DOHH2 (cell line): ENCODE data around the gene PGBD4.

Source experiments
- H3F3A ChIP-seq: fragments of 200-600 bp; sonication (generic), shearing (Covaris generic); 2 replicates; pipeline ENCODE4 v1.6.0; 2016; ENCODE audit warnings: antibody characterized with exemption, mild to moderate bottlenecking; ENCODE audit not compliant: control insufficient read depth, insufficient read depth
- H3K27ac ChIP-seq: fragments of 200-600 bp; sonication (generic); 2 replicates; pipeline ENCODE4 v1.5.1; 2014; ENCODE audit warnings: low read depth, mild to moderate bottlenecking, low read length, moderate library complexity
- H3K27me3 ChIP-seq: fragments of 200-600 bp; sonication (generic); 2 replicates; pipeline ENCODE4 v1.6.1; 2014; ENCODE audit warnings: mild to moderate bottlenecking, low read length, mixed read lengths; ENCODE audit not compliant: control insufficient read depth
- H3K36me3 ChIP-seq: fragments of 200-600 bp; sonication (generic); 2 replicates; pipeline ENCODE4 v1.6.1; 2014; ENCODE audit warnings: mild to moderate bottlenecking, low read length, moderate library complexity, mixed read lengths; ENCODE audit not compliant: control insufficient read depth
- H3K4me1 ChIP-seq: fragments of 200-600 bp; sonication (generic); 2 replicates; pipeline ENCODE4 v1.6.1; 2014; ENCODE audit warnings: mild to moderate bottlenecking, low read length, mixed read lengths; ENCODE audit not compliant: control insufficient read depth
- H3K4me2 ChIP-seq: fragments of 200-600 bp; sonication (generic); 2 replicates; pipeline ENCODE4 v1.6.0; 2014; ENCODE audit warnings: mild to moderate bottlenecking, low read length, moderate library complexity
- H3K4me3 ChIP-seq: fragments of 200-600 bp; sonication (generic); 2 replicates; pipeline ENCODE4 v1.5.1; 2014; ENCODE audit warnings: mild to moderate bottlenecking, low read length, mixed read lengths
- H3K79me2 ChIP-seq: fragments of 200-600 bp; sonication (generic); 2 replicates; pipeline ENCODE4 v1.6.1; 2014; ENCODE audit warnings: mild to moderate bottlenecking, low read length, mixed read lengths; ENCODE audit not compliant: control insufficient read depth
- H3K9me2 ChIP-seq: fragments of 200-600 bp; sonication (generic); replicated peaks from 2 replicates; pipeline ENCODE4 v1.6.1; 2014; ENCODE audit warnings: mild to moderate bottlenecking, low read length, mixed read lengths; ENCODE audit not compliant: control insufficient read depth
- H3K9me3 ChIP-seq: fragments of 200-600 bp; sonication (generic); 2 replicates; pipeline ENCODE4 v1.6.1; 2014; ENCODE audit warnings: antibody characterized with exemption, low read length, mixed read lengths; ENCODE audit not compliant: control insufficient read depth, insufficient read depth
- H4K20me1 ChIP-seq: fragments of 200-600 bp; sonication (generic); 2 replicates; pipeline ENCODE4 v1.6.0; 2014; ENCODE audit warnings: low read depth, mild to moderate bottlenecking, antibody characterized with exemption, low read length, moderate library complexity; ENCODE audit not compliant: control insufficient read depth, insufficient read depth
- EZH2phosphoT487 ChIP-seq: fragments of 200-600 bp; sonication (generic); IDR thresholded peaks from 2 replicates; pipeline ENCODE4 v1.6.1; 2017; ENCODE audit warnings: borderline replicate concordance, mild to moderate bottlenecking, antibody characterized with exemption, low read length, moderate library complexity, mixed read lengths
- TF ChIP-seq, protein P1 (sequence below): fragments of 200-600 bp; sonication (generic); IDR thresholded peaks from one replicate; pipeline ENCODE4 v1.5.1; 2014; ENCODE audit warnings: antibody characterized with exemption, mild to moderate bottlenecking, low read depth, low read length; ENCODE audit not compliant: poor library complexity, severe bottlenecking

The PGBD4 gene

DNA sequence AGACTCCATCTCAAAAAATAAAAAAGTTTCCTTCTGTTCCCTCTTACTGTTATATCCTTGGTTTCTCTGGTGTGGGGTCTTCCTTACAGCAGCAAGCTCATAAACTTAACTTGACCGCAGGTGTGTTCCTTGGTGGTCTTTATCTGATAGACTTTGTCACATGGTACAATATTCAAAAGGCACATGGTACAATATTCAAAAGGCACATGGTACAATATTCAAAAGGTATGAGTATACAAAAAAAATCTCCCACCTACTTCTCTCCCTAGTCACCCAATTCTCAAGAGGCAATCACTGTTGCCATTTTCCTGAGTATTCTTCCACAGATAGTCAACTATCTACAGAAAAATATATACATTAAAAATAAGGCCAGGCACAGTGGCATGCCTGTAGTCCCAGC, 4.5 kb downstream of the PGBD4 start:
- Histone ChIP-seq H3K79me2 (peaks cover 23% of the 10 kb centered on the region), H3F3A (no peaks in the 10 kb centered on the region), H3K9me2 (no peaks in the 10 kb centered on the region), H3K36me3 (peaks cover 12% of the 10 kb centered on the region), H3K9me3 (no peaks in the 10 kb centered on the region), H4K20me1 (no peaks in the 10 kb centered on the region), H3K27me3 (no peaks in the 10 kb centered on the region), H3K4me2 (no peak overlapping the region), H3K4me3 (no peak overlapping the region), H3K4me1 (peaks cover 16% of the 10 kb centered on the region), H3K27ac (no peak overlapping the region)
- TF ChIP-seq EZH2phosphoT487: no peak
- TF ChIP-seq, protein P1, sequence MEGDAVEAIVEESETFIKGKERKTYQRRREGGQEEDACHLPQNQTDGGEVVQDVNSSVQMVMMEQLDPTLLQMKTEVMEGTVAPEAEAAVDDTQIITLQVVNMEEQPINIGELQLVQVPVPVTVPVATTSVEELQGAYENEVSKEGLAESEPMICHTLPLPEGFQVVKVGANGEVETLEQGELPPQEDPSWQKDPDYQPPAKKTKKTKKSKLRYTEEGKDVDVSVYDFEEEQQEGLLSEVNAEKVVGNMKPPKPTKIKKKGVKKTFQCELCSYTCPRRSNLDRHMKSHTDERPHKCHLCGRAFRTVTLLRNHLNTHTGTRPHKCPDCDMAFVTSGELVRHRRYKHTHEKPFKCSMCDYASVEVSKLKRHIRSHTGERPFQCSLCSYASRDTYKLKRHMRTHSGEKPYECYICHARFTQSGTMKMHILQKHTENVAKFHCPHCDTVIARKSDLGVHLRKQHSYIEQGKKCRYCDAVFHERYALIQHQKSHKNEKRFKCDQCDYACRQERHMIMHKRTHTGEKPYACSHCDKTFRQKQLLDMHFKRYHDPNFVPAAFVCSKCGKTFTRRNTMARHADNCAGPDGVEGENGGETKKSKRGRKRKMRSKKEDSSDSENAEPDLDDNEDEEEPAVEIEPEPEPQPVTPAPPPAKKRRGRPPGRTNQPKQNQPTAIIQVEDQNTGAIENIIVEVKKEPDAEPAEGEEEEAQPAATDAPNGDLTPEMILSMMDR: no peak

DNA sequence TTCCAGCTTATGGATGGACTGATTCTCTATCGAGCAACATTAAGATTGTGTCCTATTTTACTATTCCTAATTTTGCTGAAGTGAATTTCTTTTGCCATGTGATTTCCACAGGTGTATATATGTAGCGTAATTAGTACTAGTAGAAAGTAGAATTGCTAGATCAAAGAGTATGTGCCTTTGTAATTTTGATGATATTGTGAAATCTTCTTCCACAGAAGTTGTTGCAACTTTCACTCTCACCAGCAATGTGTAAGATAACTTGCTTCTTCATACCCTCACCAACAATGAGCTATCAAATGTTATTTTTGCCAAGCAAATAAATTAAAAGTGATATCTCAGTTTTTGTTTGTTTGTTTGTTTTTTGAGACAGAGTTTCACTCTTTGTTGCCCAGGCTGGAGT, 5.4 kb downstream of the PGBD4 start:
- H3K4me1 ChIP-seq: peaks cover 14% of the 10 kb centered on the region
- H3K9me3 ChIP-seq: no peaks in the 10 kb centered on the region
- no peaks in the 10 kb centered on the region for H4K20me1 ChIP-seq
- H3K36me3 ChIP-seq: peaks cover 10% of the 10 kb centered on the region
- no peak overlapping the region for H3K27ac ChIP-seq
- H3K4me3 ChIP-seq: no peak overlapping the region
- H3K27me3 ChIP-seq: no peaks in the 10 kb centered on the region
- no peaks in the 10 kb centered on the region for H3K9me2 ChIP-seq
- no peaks in the 10 kb centered on the region for H3F3A ChIP-seq
- no peak for TF ChIP-seq EZH2phosphoT487
- TF ChIP-seq, protein P1: no peak
- H3K4me2 ChIP-seq: no peak overlapping the region
- peaks cover 17% of the 10 kb centered on the region for H3K79me2 ChIP-seq

DNA sequence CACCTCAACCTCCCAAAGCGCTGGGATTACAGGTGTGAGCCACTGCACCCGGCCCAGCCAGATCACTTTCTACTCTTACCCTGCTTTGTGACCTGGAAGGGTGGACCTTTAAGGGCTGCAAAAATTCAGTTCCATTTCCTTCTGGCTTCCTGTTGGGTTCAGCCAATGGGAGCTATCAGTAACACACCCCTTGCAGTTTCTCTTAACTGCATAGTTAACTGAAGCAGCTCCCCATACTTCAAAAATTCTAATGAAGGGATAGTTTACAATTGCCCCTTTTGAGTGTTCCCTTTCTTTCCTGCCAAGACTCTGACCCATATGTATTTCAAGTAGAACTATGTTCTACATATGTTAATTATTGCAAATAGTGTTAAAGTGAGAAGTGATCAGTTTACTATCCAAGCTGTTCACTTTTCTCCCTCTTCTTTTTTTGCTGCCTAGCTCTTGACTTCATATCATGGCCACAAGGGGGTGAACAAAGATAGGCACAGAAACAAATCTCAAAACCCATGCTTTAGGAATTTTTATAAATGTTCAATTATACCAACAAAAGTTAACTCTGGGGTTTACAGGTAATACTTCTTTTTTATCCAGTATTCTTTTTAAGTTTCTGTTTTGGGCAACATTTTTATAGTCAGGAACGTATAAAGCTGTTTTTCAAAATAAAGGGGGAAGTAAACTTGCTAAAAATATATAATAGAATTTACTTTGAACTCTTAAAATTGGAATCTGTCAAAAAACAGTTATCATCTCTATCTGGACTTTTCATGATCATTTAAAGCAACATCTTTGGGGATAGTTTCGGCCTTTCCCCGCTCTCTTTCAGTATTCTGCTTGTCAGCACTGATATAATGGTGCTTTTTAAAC, 8.1 kb downstream of the PGBD4 start:
- Histone ChIP-seq H3K4me2 (no peak overlapping the region), H3K36me3 (no peaks in the 10 kb centered on the region), H3K27ac (no peak overlapping the region), H3K4me3 (no peak overlapping the region), H3F3A (no peaks in the 10 kb centered on the region), H3K4me1 (peaks cover 6% of the 10 kb centered on the region), H4K20me1 (no peaks in the 10 kb centered on the region), H3K9me3 (no peaks in the 10 kb centered on the region), H3K79me2 (no peaks in the 10 kb centered on the region), H3K27me3 (no peaks in the 10 kb centered on the region), H3K9me2 (no peaks in the 10 kb centered on the region)
- no peak for TF ChIP-seq EZH2phosphoT487
- TF ChIP-seq, protein P1: peak; percentile 78
